Thymus (tissue), 11 donors: ENCODE results near the gene SNX21. TPM values are rescaled to one million over a fixed set of nuclear protein-coding genes. Genes with fewer than 3 reads are reported as not detected.

Source experiments
- DNase-seq, 9 donors: peaks; one replicate each; pipeline ENCODE4 v3.0.0-alpha.2; 2013; ENCODE audit warnings: low spot score in 9 of 9, low read depth in 6 of 9, missing footprints in 1 of 9
- H3K27ac ChIP-seq, 2 donors: one replicate each; pipeline ENCODE4 v1.5.1; 2013; ENCODE audit warnings: control low read depth in 1 of 2, low read depth in 1 of 2, low read length in 1 of 2, mild to moderate bottlenecking in 1 of 2, moderate library complexity in 1 of 2
- H3K27me3 ChIP-seq, 2 donors: one replicate each; pipeline ENCODE4 v1.5.1; 2013; ENCODE audit warnings: low read length in 1 of 2; ENCODE audit not compliant: control insufficient read depth in 2 of 2, insufficient read depth in 1 of 2
- H3K36me3 ChIP-seq, 2 donors: one replicate each; pipeline ENCODE4 v1.5.1; 2013; ENCODE audit warnings: low read length in 1 of 2, mild to moderate bottlenecking in 1 of 2, moderate library complexity in 1 of 2; ENCODE audit not compliant: control insufficient read depth in 2 of 2, insufficient read depth in 2 of 2
- H3K4me1 ChIP-seq, 2 donors: one replicate each; pipeline ENCODE4 v1.5.1; 2013; ENCODE audit warnings: low read length in 2 of 2; ENCODE audit not compliant: control insufficient read depth in 2 of 2, insufficient read depth in 2 of 2
- H3K4me3 ChIP-seq, 2 donors: one replicate each; pipeline ENCODE4 v1.5.1; 2013; ENCODE audit warnings: low read length in 2 of 2, control low read depth in 1 of 2, mild to moderate bottlenecking in 1 of 2
- H3K9me3 ChIP-seq, 2 donors: one replicate each; pipeline ENCODE4 v1.5.1; 2013; ENCODE audit warnings: low read length in 1 of 2, mild to moderate bottlenecking in 1 of 2; ENCODE audit not compliant: control insufficient read depth in 2 of 2, insufficient read depth in 1 of 2
- WGBS: extraction: QIAGEN DNeasy Blood & Tissue Kit; methylation state at CpG from one replicate; pipeline ENCODE4 v1.1.7; 2013; 5-methylcytosine and 5-hydroxymethylcytosine counted together
- polyA plus RNA-seq: library from polyadenylated mRNA; stranded (reverse); fragments of 200-250 nt; gene quantifications from one replicate; pipeline ENCODE4 v1.2.3, GENCODE V29; 2013
- total RNA-seq: library from RNA; stranded (reverse); fragments of 120-200 nt; gene quantifications from one replicate; pipeline ENCODE4 v1.2.4, GENCODE V29; 2013
- donor health status: healthy.

SNX21 gene
- total and polyA plus RNA-seq, 2 donors = 3.0 to 8.4 TPM

- Histone ChIP-seq H3K4me3 (no peak overlapping the region), H3K4me1 (no peaks in the 10 kb centered on the region), H3K27ac (no peak overlapping the region), H3K27me3 (no peaks in the 10 kb centered on the region), H3K9me3 (no peaks in the 10 kb centered on the region), H3K36me3 (peaks cover 52 to 63% of the 10 kb centered on the region in 2 donors)
- WGBS = 74% methylated on average over 5 of the region's 5 CpGs
- DNase-seq = no peak
Observed at GRCh38 chr20:45842169-45842812, 8.7 kb downstream of the SNX21 start.

GRCh38 chr20:45843506-45843905 is 9.9 kb downstream of the SNX21 start:
- no peaks in the 10 kb centered on the region for H3K9me3 ChIP-seq
- no peak for DNase-seq
- H3K27me3 ChIP-seq = no peaks in the 10 kb centered on the region
- WGBS = 98% methylated on average over 14 of the region's 14 CpGs
- no peak overlapping the region for H3K4me3 ChIP-seq
- H3K4me1 ChIP-seq = no peaks in the 10 kb centered on the region
- peaks cover 55 to 74% of the 10 kb centered on the region in 2 donors for H3K36me3 ChIP-seq
- H3K27ac ChIP-seq = no peak overlapping the region

GRCh38 chr20:45845452-45845851 is 11.9 kb downstream of the SNX21 start:
- Histone ChIP-seq H3K36me3 (peaks cover 60 to 76% of the 10 kb centered on the region in 2 donors), H3K27me3 (no peaks in the 10 kb centered on the region), H3K4me3 (no peak overlapping the region), H3K27ac (no peak overlapping the region), H3K4me1 (no peaks in the 10 kb centered on the region), H3K9me3 (no peaks in the 10 kb centered on the region)
- no peak for DNase-seq

- Histone ChIP-seq H3K27ac (no peak overlapping the region), H3K9me3 (no peaks in the 10 kb centered on the region), H3K4me1 (no peaks in the 10 kb centered on the region), H3K36me3 (peaks cover 43 to 58% of the 10 kb centered on the region in 2 donors), H3K4me3 (no peak overlapping the region), H3K27me3 (no peaks in the 10 kb centered on the region)
- no peak for DNase-seq
- 98% methylated on average over 8 of the region's 8 CpGs for WGBS
Observed at GRCh38 chr20:45848421-45848820, 14.8 kb downstream of the SNX21 start.

- no peak overlapping the region for H3K4me3 ChIP-seq
- H3K27me3 ChIP-seq = no peaks in the 10 kb centered on the region
- 97% methylated on average over 8 of the region's 8 CpGs for WGBS
- H3K4me1 ChIP-seq = no peaks in the 10 kb centered on the region
- H3K27ac ChIP-seq = no peak overlapping the region
- peaks cover 39 to 51% of the 10 kb centered on the region in 2 donors for H3K36me3 ChIP-seq
- no peak for DNase-seq
- H3K9me3 ChIP-seq = no peaks in the 10 kb centered on the region
Observed at GRCh38 chr20:45848969-45849582, 15.5 kb downstream of the SNX21 start.

- Histone ChIP-seq H3K4me1 (peaks cover 0 to 4% of the 10 kb centered on the region in 2 donors), H3K27me3 (no peaks in the 10 kb centered on the region), H3K27ac (no peak overlapping the region), H3K36me3 (peaks cover 36 to 50% of the 10 kb centered on the region in 2 donors), H3K9me3 (no peaks in the 10 kb centered on the region), H3K4me3 (no peak overlapping the region)
- no peak for DNase-seq
- WGBS = 99% methylated on average over 2 of the region's 2 CpGs
Observed at GRCh38 chr20:45850238-45850637, 16.6 kb downstream of the SNX21 start.

- DNase-seq = no peak
- no peak overlapping the region for H3K27ac ChIP-seq
- no peak overlapping the region for H3K4me3 ChIP-seq
- peaks cover 3 to 8% of the 10 kb centered on the region in 2 donors for H3K4me1 ChIP-seq
- 99% methylated on average over 1 of the region's 1 CpG for WGBS
- no peaks in the 10 kb centered on the region for H3K27me3 ChIP-seq
- peaks cover 29 to 45% of the 10 kb centered on the region in 2 donors for H3K36me3 ChIP-seq
- no peaks in the 10 kb centered on the region for H3K9me3 ChIP-seq
Observed at GRCh38 chr20:45850926-45851325, 17.3 kb downstream of the SNX21 start.

GRCh38 chr20:45851501-45851900 is 17.9 kb downstream of the SNX21 start:
- H3K36me3 ChIP-seq = peaks cover 23 to 39% of the 10 kb centered on the region in 2 donors

GRCh38 chr20:45852326-45852725 is 18.7 kb downstream of the SNX21 start:
- Histone ChIP-seq H3K9me3 (no peaks in the 10 kb centered on the region), H3K4me3 (no peak overlapping the region), H3K36me3 (peaks cover 17 to 33% of the 10 kb centered on the region in 2 donors), H3K27me3 (no peaks in the 10 kb centered on the region), H3K27ac (no peak overlapping the region), H3K4me1 (peaks cover 10 to 15% of the 10 kb centered on the region in 2 donors)
- 99% methylated on average over 6 of the region's 6 CpGs for WGBS
- no peak for DNase-seq

More at GRCh38 chr20:45851501-45851900, 17.9 kb downstream of the SNX21 start:
- H3K27ac ChIP-seq = no peak overlapping the region
- no peaks in the 10 kb centered on the region for H3K9me3 ChIP-seq
- no peak for DNase-seq
- H3K27me3 ChIP-seq = no peaks in the 10 kb centered on the region
- no peak overlapping the region for H3K4me3 ChIP-seq
- H3K4me1 ChIP-seq = peaks cover 9 to 13% of the 10 kb centered on the region in 2 donors
